Measurements from ENCODE around the gene EDIL3. TPM values are rescaled to one million over a fixed set of nuclear protein-coding genes. Genes with fewer than 3 reads are reported as not detected.

Gene EDIL3
- total and polyA plus RNA-seq, 12 donors = 4.6 to 59.7 (median 13.7) TPM

- WGBS, 4 donors = 82 to 91% (median 88%) methylated on average over 4 of the region's 4 CpGs
- no peak overlapping the region for H3K27ac ChIP-seq
- peaks cover 0 to 7% of the 10 kb centered on the region in 2 donors for H3K4me1 ChIP-seq (replicated peaks in 1 of 2)
- no peaks in the 10 kb centered on the region for H3K9me3 ChIP-seq (replicated peaks in 1 of 3)
- TF ChIP-seq CTCF (IDR thresholded peaks at IDR 0.05) = no peak
- TF ChIP-seq POLR2A (IDR thresholded peaks at IDR 0.05) = no peak
- H3K27me3 ChIP-seq = no peaks in the 10 kb centered on the region
- no peak overlapping the region for H3K4me3 ChIP-seq
- intact Hi-C loops (cut with DNase I) = no loop called here
- DNase-seq = no peak
- H3K36me3 ChIP-seq (replicated peaks in 1 of 2) = no peaks in the 10 kb centered on the region
Observed at GRCh38 chr5:83914662-83915418, 469.8 kb downstream of the EDIL3 start.

GRCh38 chr5:83914199-83914598 is 470.5 kb downstream of the EDIL3 start:
- Histone ChIP-seq H3K9me3 (replicated peaks in 1 of 3) (no peaks in the 10 kb centered on the region), H3K4me1 (replicated peaks in 1 of 2) (peaks cover 0 to 7% of the 10 kb centered on the region in 2 donors), H3K27ac (no peak overlapping the region), H3K36me3 (replicated peaks in 1 of 2) (no peaks in the 10 kb centered on the region), H3K27me3 (no peaks in the 10 kb centered on the region), H3K4me3 (no peak overlapping the region)
- WGBS, 4 donors = 19 to 27% (median 21%) methylated on average over 4 of the region's 4 CpGs
- intact Hi-C loops (cut with DNase I) = no loop called here
- TF ChIP-seq POLR2A (IDR thresholded peaks at IDR 0.05) (no peak), CTCF (IDR thresholded peaks at IDR 0.05) (no peak)
- DNase-seq = no peak

- TF ChIP-seq CTCF (IDR thresholded peaks at IDR 0.05) = no peak
- no peak for TF ChIP-seq POLR2A (IDR thresholded peaks at IDR 0.05)
- no peaks in the 10 kb centered on the region for H3K27me3 ChIP-seq
- no peak for DNase-seq
- H3K4me3 ChIP-seq = no peak overlapping the region
- intact Hi-C loops (cut with DNase I) = no loop called here
- no peak overlapping the region for H3K27ac ChIP-seq
- H3K36me3 ChIP-seq (replicated peaks in 1 of 2) = no peaks in the 10 kb centered on the region
- no peaks in the 10 kb centered on the region for H3K9me3 ChIP-seq (replicated peaks in 1 of 3)
- peaks cover 0 to 7% of the 10 kb centered on the region in 2 donors for H3K4me1 ChIP-seq (replicated peaks in 1 of 2)
- WGBS, 4 donors = 87 to 93% (median 91%) methylated on average over 1 of the region's 1 CpG
Observed at GRCh38 chr5:83913593-83913992, 471.1 kb downstream of the EDIL3 start.

GRCh38 chr5:83911367-83911919 is 473.2 kb downstream of the EDIL3 start:
- peaks cover 0 to 7% of the 10 kb centered on the region in 2 donors for H3K4me1 ChIP-seq (replicated peaks in 1 of 2)
- H3K4me3 ChIP-seq = no peak overlapping the region
- no peak for DNase-seq
- WGBS, 4 donors = 68 to 75% (median 70%) methylated on average over 2 of the region's 2 CpGs
- intact Hi-C loops (cut with DNase I) = no loop called here
- no peaks in the 10 kb centered on the region for H3K27me3 ChIP-seq
- no peaks in the 10 kb centered on the region for H3K9me3 ChIP-seq (replicated peaks in 1 of 3)
- no peak overlapping the region for H3K27ac ChIP-seq
- no peak for TF ChIP-seq POLR2A (IDR thresholded peaks at IDR 0.05)
- no peak for TF ChIP-seq CTCF (IDR thresholded peaks at IDR 0.05)
- H3K36me3 ChIP-seq (replicated peaks in 1 of 2) = no peaks in the 10 kb centered on the region
